HepG2 (cell line): Measurements from ENCODE around the gene ARID1A. TPM values are rescaled to one million over a fixed set of nuclear protein-coding genes. Genes with fewer than 3 reads are reported as not detected.
A peak's percentile ranks its signal among the peaks of the same experiment; 100 is the strongest.

Source experiments
- ARID5B ChIP-seq: IDR thresholded peaks from 2 replicates; pipeline ENCODE4 v1.4.0; 2020; ENCODE audit warnings: mild to moderate bottlenecking, missing genetic modification reagents
- ARNT ChIP-seq: fragments of 450-650 bp; IDR thresholded peaks from 2 replicates; pipeline ENCODE4 v1.6.1; 2017
- ARNT2 ChIP-seq: sonication (generic); formaldehyde crosslinking; IDR thresholded peaks from 2 replicates; pipeline ENCODE4 v1.8.0; 2022; ENCODE audit warnings: mild to moderate bottlenecking, low read depth, missing genetic modification reagents, moderate library complexity
- ASH2L ChIP-seq: fragments of 300-600, 200-600 bp; sonication (generic); IDR thresholded peaks from 2 replicates; pipeline ENCODE4 v1.7.0; 2017; ENCODE audit warnings: low read depth, mild to moderate bottlenecking, moderate library complexity, mixed read lengths, low read length; ENCODE audit not compliant: insufficient read length
- FOXA1 ChIP-seq, 2 experiments: fragments of 450-650 bp in 1 of 2; sonication (generic) in 1 of 2; formaldehyde crosslinking in 1 of 2; IDR thresholded peaks; 2 replicates each; pipeline versions ENCODE4 v1.4.0 to v1.6.1; 2016 to 2020; ENCODE audit warnings: missing genetic modification reagents in 1 of 2
- HNF4A ChIP-seq: sonication (generic); formaldehyde crosslinking; IDR thresholded peaks from 2 replicates; pipeline ENCODE4 v1.4.0; 2020; ENCODE audit warnings: missing genetic modification reagents
- KLF15 ChIP-seq: sonication (generic); formaldehyde crosslinking; IDR thresholded peaks from 2 replicates; pipeline ENCODE4 v1.8.1; 2023; ENCODE audit warnings: borderline replicate concordance, mild to moderate bottlenecking, inconsistent platforms, missing genetic modification reagents, mixed read lengths
- MED1 ChIP-seq: sonication (generic); formaldehyde crosslinking; IDR thresholded peaks from 2 replicates; pipeline ENCODE4 v1.4.0; 2020; ENCODE audit warnings: missing genetic modification reagents
- MEF2D ChIP-seq: sonication (generic); formaldehyde crosslinking; IDR thresholded peaks from 2 replicates; pipeline ENCODE4 v1.5.1; 2020; ENCODE audit warnings: mild to moderate bottlenecking, missing genetic modification reagents
- POLR2AphosphoS5 ChIP-seq: IDR thresholded peaks from 2 replicates; pipeline ENCODE4 v1.6.1; 2012; ENCODE audit warnings: low read depth, low read length
- SALL1 ChIP-seq: sonication (generic); formaldehyde crosslinking; IDR thresholded peaks from 2 replicates; pipeline ENCODE4 v1.8.0; 2022; ENCODE audit warnings: mild to moderate bottlenecking, missing genetic modification reagents
- SOX6 ChIP-seq, 2 experiments: fragments of 450-650 bp in 1 of 2; sonication (generic) in 1 of 2; formaldehyde crosslinking in 1 of 2; IDR thresholded peaks; 2 replicates each; pipeline versions ENCODE4 v1.4.0 to v1.6.1; 2017 to 2020; ENCODE audit warnings: antibody characterized with exemption in 1 of 2, mild to moderate bottlenecking in 1 of 2, missing genetic modification reagents in 1 of 2
- TFE3 ChIP-seq: IDR thresholded peaks from 2 replicates; pipeline ENCODE4 v1.6.1; 2016
- ZC3H4 ChIP-seq: sonication (generic); formaldehyde crosslinking; IDR thresholded peaks from 2 replicates; pipeline ENCODE4 v1.4.0; 2020; ENCODE audit warnings: missing genetic modification reagents, borderline replicate concordance
- ZNF354B ChIP-seq: sonication (generic); formaldehyde crosslinking; IDR thresholded peaks from 2 replicates; pipeline ENCODE4 v1.8.0; 2022; ENCODE audit warnings: mild to moderate bottlenecking, missing genetic modification reagents
- ZNF407 ChIP-seq: sonication (generic); formaldehyde crosslinking; IDR thresholded peaks from one replicate; pipeline ENCODE4 v1.5.1; 2020; ENCODE audit warnings: mild to moderate bottlenecking, missing genetic modification reagents; ENCODE audit errors: not compliant biosample characterization
- ZNF510 ChIP-seq: sonication (generic); formaldehyde crosslinking; IDR thresholded peaks from 2 replicates; pipeline ENCODE4 v1.4.0; 2020; ENCODE audit warnings: low read depth, mild to moderate bottlenecking, missing genetic modification reagents
- ZSCAN9 ChIP-seq: IDR thresholded peaks from 2 replicates; pipeline ENCODE4 v1.6.1; 2016; ENCODE audit warnings: borderline replicate concordance
- polyA plus RNA-seq, 8 experiments: library from polyadenylated mRNA; depleted of rRNA in 3 of 8; stranded (reverse) in 7 of 8; unstranded in 1 of 8; fragments of >200 nt; fragmentation: Illumina TruSeq in 4 of 8; extraction: Trizol in 4 of 8; gene quantifications; 2 replicates each; pipeline versions ENCODE4 v1.2.1 to v1.2.3, GENCODE V29; 2011 to 2016; ENCODE audit warnings: low read depth in 4 of 8, missing spikeins in 1 of 8, mixed read lengths in 1 of 8; ENCODE audit not compliant: insufficient read depth in 1 of 8
- total RNA-seq, 5 experiments: library from RNA; depleted of rRNA; stranded (reverse); fragments of >200 nt; fragmentation: Illumina TruSeq; extraction: Trizol; gene quantifications; 2 replicates each; pipeline ENCODE4 v1.2.3, GENCODE V29; 2016; ENCODE audit warnings: low read depth in 1 of 5

Gene ARID1A
- total and polyA plus RNA-seq, 2 of the 13 experiments (the other 11 are each of a cell fraction or from before 2014, with no cell fraction given) = 11.9 to 15.9 TPM

GRCh38 chr1:26787381-26787705 lies 91.5 kb downstream of the ARID1A start (continued):
- TF ChIP-seq ZNF407 (CRISPR knock-in tag) = peak; percentile 1
- TF ChIP-seq TFE3 = no peak
- no peak for TF ChIP-seq FOXA1 (IDR thresholded peaks at IDR 0.05)
- no peak for TF ChIP-seq FOXA1 (CRISPR knock-in tag; IDR thresholded peaks at IDR 0.05)
- TF ChIP-seq ASH2L = no peak
- TF ChIP-seq KLF15 (CRISPR knock-in tag) = no peak
- no peak for TF ChIP-seq HNF4A (CRISPR knock-in tag)
- TF ChIP-seq ARNT2 = no peak; the same call in 1 of the 2 replicates
- no peak for TF ChIP-seq POLR2AphosphoS5
- peak; percentile 3; the same call in 1 of the 2 replicates for TF ChIP-seq ARID5B (CRISPR knock-in tag)
- no peak for TF ChIP-seq ARNT
- no peak for TF ChIP-seq SOX6 (IDR thresholded peaks at IDR 0.05)
- peak; percentile 37; the same call in 1 of the 2 replicates for TF ChIP-seq SOX6 (CRISPR knock-in tag; IDR thresholded peaks at IDR 0.05)
- no peak for TF ChIP-seq SALL1
- TF ChIP-seq MED1 (CRISPR knock-in tag) = no peak
- no peak for TF ChIP-seq ZNF354B
- TF ChIP-seq MEF2D (CRISPR knock-in tag) = 0 out of 2 replicates have a peak, but pooled peaks have one; percentile 12
- TF ChIP-seq ZNF510 (CRISPR knock-in tag) = no peak
- no peak for TF ChIP-seq ZC3H4
- TF ChIP-seq ZSCAN9 (CRISPR knock-in tag) = no peak
